Pancreas (tissue), 10 donors: ENCODE measurements around the gene GNMT. TPM values are rescaled to one million over a fixed set of nuclear protein-coding genes. Genes with fewer than 3 reads are reported as not detected.

Experiments used
- ATAC-seq, 4 donors: fragments of 200-7000 bp; cut with Tn5 transposase; one replicate each; pipeline versions ENCODE4 v1.8.0 to v1.9.1; 2020; ENCODE audit warnings: mild to moderate bottlenecking in 4 of 4, moderate library complexity in 4 of 4
- DNase-seq, 6 donors: peaks; one replicate each; pipeline ENCODE4 v3.0.0-alpha.2; 2020
- FAIRE-seq: peaks from 2 replicates; lab custom pipeline; 2012; peaks lifted over from hg19 to GRCh38; lab: Jason Lieb, UNC
- H3K27ac ChIP-seq, 4 donors: fragments of 200-600 bp; sonication (generic); 1 replicate in 3 of 4; 2 replicates in 1 of 4; pipeline versions ENCODE4 v1.5.0 to v1.8.0; 2020
- H3K27me3 ChIP-seq, 4 donors: fragments of 200-600 bp; one replicate each; pipeline ENCODE4 v1.8.0; 2021
- H3K36me3 ChIP-seq, 3 donors: fragments of 200-600 bp; sonication (generic) in 1 of 3; one replicate each; pipeline versions ENCODE4 v1.5.0 to v1.8.0; 2020 to 2021
- H3K4me1 ChIP-seq, 3 donors: fragments of 200-600 bp; one replicate each; pipeline ENCODE4 v1.8.0; 2021
- H3K4me3 ChIP-seq, 4 donors: fragments of 200-600 bp; sonication (generic) in 2 of 4; one replicate each; pipeline versions ENCODE4 v1.5.0 to v1.8.0; 2020 to 2021
- H3K9me3 ChIP-seq, 4 donors: fragments of 200-600 bp; one replicate each; pipeline ENCODE4 v1.8.0; 2021
- CTCF ChIP-seq, 4 donors: fragments of 200-600 bp; sonication (generic) in 3 of 4; IDR thresholded peaks; one replicate each; pipeline versions ENCODE4 v1.5.0 to v1.8.0; 2021; ENCODE audit warnings: antibody characterized with exemption in 4 of 4
- WGBS, 2 donors: extraction: QIAGEN DNeasy Blood & Tissue Kit; methylation state at CpG; one replicate each; pipeline ENCODE4 v1.1.7; 2013; 5-methylcytosine and 5-hydroxymethylcytosine counted together
- intact Hi-C, 3 donors: fragments of 100-400 bp; cut with DNase I; formaldehyde crosslinking; loops; one replicate each; pipeline versions ENCODE4 v1.11.1 to v1.14.2; 2022
- polyA plus RNA-seq, 2 donors: library from polyadenylated mRNA; stranded (reverse); fragments of 200-250 nt; gene quantifications; one replicate each; pipeline ENCODE4 v1.2.3, GENCODE V29; 2013
- total RNA-seq, 6 donors: library from RNA; stranded (reverse); fragmentation: NEBNext Ultra II Directional in 4 of 6; extraction: Animal tissue kit (Norgen Biotek cat#: 25700) in 4 of 6; gene quantifications; one replicate each; pipeline versions ENCODE4 v1.2.1 to v1.2.4, GENCODE V29; 2021 to 2023
- donor health status: healthy with polysubstance abuse.
- donor health status: DM: no; HTN: no; CAD: no; lungs with moderate emphysema.
- donor health status: DM: no; HTN: no; CAD: no.
- donor health status: control.
- donor health status: control.
- donor health status: Bipolar disorder and iron deficiency.
- donor health status: DM: yes; HTN: yes; CAD: no.
- donor health status: DM: no; HTN: no; CAD: no.
- donor health status: DM: no; HTN: no; CAD: no.
- donor health status: DM: yes; HTN: yes; CAD: no.

Gene GNMT
- total and polyA plus RNA-seq, 8 donors, result 19.0 to 443 (median 102) TPM

- H3K27ac ChIP-seq, result no peak overlapping the region
- TF ChIP-seq CTCF (IDR thresholded peaks at IDR 0.05), result no peak
- intact Hi-C loops, result no loop called here
- no peak for FAIRE-seq
- H3K27me3 ChIP-seq, result no peaks in the 10 kb centered on the region
- H3K9me3 ChIP-seq, result no peaks in the 10 kb centered on the region
- DNase-seq, result no peak
- H3K36me3 ChIP-seq, result no peaks in the 10 kb centered on the region
- ATAC-seq, result no peak
- no peak overlapping the region for H3K4me3 ChIP-seq
- H3K4me1 ChIP-seq, result no peaks in the 10 kb centered on the region
- WGBS, 2 donors, result 90 to 97% methylated on average over 1 of the region's 1 CpG
These were observed 44.3 kb upstream of the GNMT start for GRCh38 chr6:42916288-42916687.

GRCh38 chr6:42921801-42922200, 38.8 kb upstream of the GNMT start:
- no peaks in the 10 kb centered on the region for H3K4me1 ChIP-seq
- H3K27me3 ChIP-seq, result no peaks in the 10 kb centered on the region
- 61 to 71% methylated on average over 6 of the region's 6 CpGs for WGBS, 2 donors
- FAIRE-seq (no peak), DNase-seq (no peak), ATAC-seq (no peak)
- no peak overlapping the region for H3K4me3 ChIP-seq
- TF ChIP-seq CTCF (IDR thresholded peaks at IDR 0.05), result no peak
- intact Hi-C loops, result no loop called here
- H3K9me3 ChIP-seq, result no peaks in the 10 kb centered on the region
- H3K27ac ChIP-seq, result no peak overlapping the region
- H3K36me3 ChIP-seq, result no peaks in the 10 kb centered on the region

- TF ChIP-seq CTCF (IDR thresholded peaks at IDR 0.05), result no peak
- H3K4me1 ChIP-seq, result peaks cover 0 to 6% (median 0%) of the 10 kb centered on the region in 3 donors
- no peaks in the 10 kb centered on the region for H3K36me3 ChIP-seq
- DNase-seq (no peak), FAIRE-seq (no peak), ATAC-seq (peak in 2 of 4 donors; percentile 6 to 44)
- no peak overlapping the region for H3K4me3 ChIP-seq
- intact Hi-C loops, result no loop called here
- 85 to 93% methylated on average over 2 of the region's 2 CpGs for WGBS, 2 donors
- no peaks in the 10 kb centered on the region for H3K9me3 ChIP-seq
- H3K27ac ChIP-seq, result no peak overlapping the region
- no peaks in the 10 kb centered on the region for H3K27me3 ChIP-seq
These were observed 36.9 kb upstream of the GNMT start for GRCh38 chr6:42923666-42924065.

GRCh38 chr6:42925248-42925857, 35.2 kb upstream of the GNMT start:
- no peak for TF ChIP-seq CTCF (IDR thresholded peaks at IDR 0.05)

More at GRCh38 chr6:42925248-42925857, 35.2 kb upstream of the GNMT start:
- WGBS, 2 donors, result 48 to 62% methylated on average over 21 to 23 of the region's 23 CpGs
- no peak for ATAC-seq
- H3K27me3 ChIP-seq, result no peaks in the 10 kb centered on the region
- no peak for FAIRE-seq
- no peaks in the 10 kb centered on the region for H3K9me3 ChIP-seq
- H3K36me3 ChIP-seq, result no peaks in the 10 kb centered on the region
- peaks cover 0 to 6% (median 1%) of the 10 kb centered on the region in 3 donors for H3K4me1 ChIP-seq
- intact Hi-C loops, result no loop called here
- no peak overlapping the region for H3K27ac ChIP-seq
- H3K4me3 ChIP-seq, result no peak overlapping the region
- DNase-seq, result peak in 1 of 6 donors; percentile 67
